HG03442 (cell line): ENCODE data around the gene CRISPLD2.

Source experiments
- ATAC-seq: cut with Tn5 transposase; IDR thresholded peaks from one replicate; pipeline ENCODE4 v1.9.1; 2021; ENCODE audit warnings: mild to moderate bottlenecking, moderate library complexity; ENCODE audit not compliant: unreplicated experiment

Gene CRISPLD2

DNA sequence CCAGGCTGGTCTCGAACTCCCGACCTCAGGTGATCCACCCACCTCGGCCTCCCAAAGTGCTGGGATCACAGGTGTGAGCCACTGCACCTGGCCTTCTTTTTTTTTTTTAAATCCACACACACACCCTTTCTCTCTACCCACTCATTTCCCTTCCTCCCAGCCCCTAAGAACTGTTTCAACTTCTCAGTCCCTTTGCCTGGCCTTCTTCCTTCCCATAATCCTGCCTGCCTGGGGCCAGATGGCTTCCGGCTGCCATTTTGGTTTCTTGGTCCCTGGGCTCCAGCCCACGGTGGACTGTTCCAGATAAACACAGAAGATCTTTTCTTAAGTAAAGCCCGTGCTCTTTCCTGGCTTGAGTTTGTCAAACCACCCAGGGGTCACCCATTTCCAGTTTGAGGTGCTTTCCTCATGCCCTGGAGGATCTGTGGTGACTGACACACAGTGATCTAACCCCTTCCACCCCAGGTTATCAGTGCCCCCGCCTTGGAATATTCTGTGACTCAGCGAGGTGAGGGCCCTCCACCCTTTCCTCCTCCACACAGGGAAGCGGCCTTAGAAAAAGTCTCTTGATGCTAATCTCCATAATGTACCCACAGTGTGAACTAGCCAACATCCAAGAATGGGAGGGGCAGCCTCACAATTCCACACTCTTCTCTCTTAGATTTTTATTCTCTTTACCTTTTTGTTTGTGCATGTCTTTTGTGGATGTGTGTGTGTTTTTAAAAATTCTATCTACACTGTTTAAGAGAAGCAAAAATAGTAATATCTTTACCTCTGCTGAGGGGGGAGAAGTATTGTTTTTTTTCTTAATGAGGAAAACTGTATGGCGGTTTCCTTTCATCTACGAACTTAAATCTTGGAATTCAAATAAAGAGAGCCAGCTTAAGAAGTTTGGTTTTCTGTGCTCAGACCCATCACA is 60.0 kb downstream of the CRISPLD2 start:
- no peak for ATAC-seq

- ATAC-seq: no peak
Measured at GRCh38 chr16:84881702-84882521, 62.1 kb downstream of the CRISPLD2 start.

DNA sequence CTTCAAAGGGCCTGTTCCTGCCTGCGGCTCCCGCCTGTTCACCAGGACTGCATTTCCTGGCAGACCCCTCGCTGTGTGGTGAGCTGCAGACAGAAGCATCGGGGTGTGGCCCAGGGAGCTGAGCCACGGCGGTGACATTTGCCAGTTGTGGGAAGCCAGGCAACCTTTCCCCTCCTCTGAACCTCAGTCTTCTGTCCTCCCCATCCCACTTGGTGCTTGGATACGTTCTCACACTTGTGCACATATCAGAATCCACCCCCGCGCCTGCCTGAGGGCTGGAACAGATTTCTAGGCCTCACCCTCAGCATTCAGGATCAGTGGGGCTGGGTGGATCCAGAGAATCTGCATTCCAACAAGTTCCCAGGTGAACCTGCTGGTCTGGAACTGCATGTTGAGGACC is 63.5 kb downstream of the CRISPLD2 start:
- ATAC-seq: no peak

DNA sequence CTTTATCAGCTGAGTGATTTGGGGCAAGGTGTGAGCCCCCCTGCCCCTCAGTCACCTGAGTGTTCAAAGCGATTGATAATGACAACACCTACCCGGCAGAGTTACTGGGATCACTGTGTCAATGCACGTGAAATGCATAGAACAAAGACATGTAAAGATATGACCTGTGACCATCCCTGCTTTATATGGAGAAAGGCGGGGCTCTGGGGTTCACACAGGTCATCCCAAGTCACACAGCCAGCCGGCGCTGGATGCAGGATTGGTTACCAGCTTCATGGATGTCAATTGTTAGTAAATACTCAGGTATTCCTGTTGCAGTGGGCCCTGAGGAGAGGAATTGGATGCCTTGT is 64.4 kb downstream of the CRISPLD2 start:
- ATAC-seq: no peak

DNA sequence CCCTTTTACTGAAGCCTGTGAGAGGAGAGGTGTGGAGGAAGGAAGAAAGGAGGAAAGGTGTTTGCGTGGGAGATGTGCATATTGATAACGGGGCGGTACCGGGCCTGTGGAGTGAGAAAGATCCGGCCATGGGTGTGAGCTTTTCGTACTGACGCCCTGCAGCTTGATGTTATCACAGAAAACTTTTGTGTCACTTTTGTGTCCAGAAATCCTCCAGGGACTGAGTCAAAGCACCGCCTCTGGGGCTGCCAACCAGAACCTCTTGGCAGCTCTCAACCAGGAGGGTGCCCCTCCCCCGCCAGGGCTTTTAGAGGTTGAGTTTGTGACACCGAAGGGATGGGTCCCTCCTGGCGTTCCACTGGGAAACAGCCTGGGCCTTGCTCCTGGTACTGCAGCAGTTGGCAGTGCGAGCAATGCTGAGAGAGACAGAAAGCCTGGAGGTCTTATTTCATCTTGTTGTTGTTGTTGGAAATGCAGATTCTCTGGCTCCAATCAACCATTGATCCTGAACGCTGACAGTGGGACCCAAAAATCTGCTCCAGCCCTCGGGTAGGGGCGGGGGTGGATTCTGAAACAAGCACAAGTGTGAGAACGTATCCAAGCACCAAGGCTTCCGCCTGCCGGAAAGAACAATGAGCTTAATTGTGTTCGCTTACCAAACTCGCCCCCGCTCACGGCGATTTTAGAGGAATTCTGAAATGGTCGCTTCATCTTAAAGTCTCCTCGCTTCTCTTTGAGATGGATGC is 65.0 kb downstream of the CRISPLD2 start:
- no peak for ATAC-seq

DNA sequence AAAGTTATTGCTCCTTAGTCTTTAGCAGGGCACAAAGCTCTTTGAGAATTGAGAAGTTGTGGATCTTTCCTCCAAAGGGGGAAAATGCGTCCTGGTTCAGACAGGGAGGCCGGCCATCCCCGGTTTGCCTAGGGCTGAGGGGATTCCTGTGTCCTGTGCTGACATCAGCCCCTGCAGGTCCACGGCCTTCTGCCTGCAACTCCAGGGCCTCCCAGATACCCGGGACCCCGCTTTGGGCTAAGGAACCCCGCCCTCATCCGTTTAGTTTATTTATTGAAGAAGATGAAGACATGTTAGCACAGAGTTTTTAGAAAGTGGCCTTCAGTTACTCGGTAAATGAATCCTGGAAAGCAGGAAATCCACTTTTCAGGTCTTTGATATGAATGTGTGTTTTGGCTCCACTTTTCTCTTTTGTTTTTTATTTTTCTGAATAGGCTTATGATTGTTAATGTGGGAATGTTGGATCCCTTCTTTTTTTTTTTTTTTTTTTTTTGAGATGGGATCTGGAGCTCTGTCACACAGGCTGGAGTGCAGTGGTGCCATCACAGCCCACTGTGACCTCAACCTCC is 65.6 kb downstream of the CRISPLD2 start:
- no peak for ATAC-seq

GRCh38 chr16:84886497-84887090 is 66.8 kb downstream of the CRISPLD2 start:
- ATAC-seq: no peak

DNA sequence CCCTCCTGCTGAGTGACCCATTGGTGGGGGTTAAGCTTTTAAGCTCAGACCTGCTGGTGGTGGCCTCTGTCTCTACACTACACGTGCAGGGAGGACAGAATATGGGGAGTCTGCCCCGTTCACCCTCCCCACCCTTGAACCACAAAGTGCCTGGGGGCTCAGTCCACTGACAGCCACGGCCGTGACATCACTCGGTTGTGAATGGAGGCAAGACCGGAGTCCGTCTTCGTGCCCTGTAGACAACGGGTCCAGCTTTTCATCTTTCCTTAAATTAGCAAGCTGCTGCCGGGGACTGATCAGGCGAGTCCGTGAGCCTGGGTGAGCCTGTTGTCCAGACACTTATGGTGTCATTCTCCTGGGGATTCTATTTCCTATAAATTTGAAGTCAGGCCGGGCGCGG is 67.4 kb downstream of the CRISPLD2 start:
- no peak for ATAC-seq

GRCh38 chr16:84888450-84888849 is 68.7 kb downstream of the CRISPLD2 start:
- ATAC-seq: no peak

- ATAC-seq: no peak
Measured at GRCh38 chr16:84889066-84889465, 69.3 kb downstream of the CRISPLD2 start.

- no peak for ATAC-seq
Measured at GRCh38 chr16:84890427-84890826, 70.6 kb downstream of the CRISPLD2 start.

DNA sequence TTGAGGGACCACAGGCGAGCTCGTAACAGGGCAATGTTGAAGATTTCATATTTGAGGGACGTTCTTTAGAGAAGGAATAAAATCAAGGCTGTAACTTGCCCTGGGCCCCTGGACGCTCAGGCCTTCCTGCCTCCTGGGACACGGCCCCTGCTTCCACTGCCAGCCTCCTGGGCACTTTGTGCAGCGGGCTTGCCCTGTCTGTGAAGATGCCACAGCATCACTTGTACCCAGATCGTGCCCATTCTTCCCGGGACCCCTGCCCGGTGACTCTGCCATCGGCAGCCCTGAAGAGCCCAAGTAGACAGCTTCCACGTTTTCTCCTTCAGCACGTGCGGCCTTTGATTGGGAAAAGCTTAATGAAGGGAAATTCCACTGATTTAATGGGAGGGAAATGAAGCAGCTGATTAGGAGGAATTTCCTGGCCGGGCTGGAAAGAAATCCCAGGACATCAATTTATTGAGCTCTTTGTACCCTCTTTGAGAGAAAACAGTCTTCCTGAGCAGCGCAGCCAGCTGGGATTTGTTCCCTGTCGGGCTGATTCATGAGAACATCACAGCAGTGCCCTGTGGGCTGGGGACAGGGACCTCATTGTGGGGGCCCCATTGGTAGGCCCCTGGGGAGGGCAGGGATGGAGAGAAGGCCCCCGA is 71.5 kb downstream of the CRISPLD2 start:
- ATAC-seq: no peak

- no peak for ATAC-seq
Measured at GRCh38 chr16:84892097-84892496, 72.3 kb downstream of the CRISPLD2 start.

DNA sequence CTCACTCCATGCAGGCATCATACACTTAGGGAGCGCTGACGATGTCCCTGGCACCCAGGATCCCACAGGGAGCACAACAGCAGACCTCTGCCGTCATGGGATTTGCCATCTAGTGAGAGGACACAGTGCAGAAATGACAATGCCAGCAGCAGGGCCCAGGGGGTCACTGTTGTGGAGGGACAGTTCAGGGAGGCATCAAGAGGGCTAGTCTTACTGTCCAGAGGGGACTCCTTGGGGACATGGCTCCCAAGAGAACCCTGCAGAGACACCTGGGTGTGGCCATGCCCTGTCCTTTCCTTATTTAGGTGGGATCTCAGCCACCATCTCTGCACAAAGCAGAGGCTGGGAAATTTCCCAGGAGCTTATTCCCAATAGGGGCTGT is 73.7 kb downstream of the CRISPLD2 start:
- ATAC-seq: no peak

- ATAC-seq: no peak
Measured at GRCh38 chr16:84893849-84894599, 74.2 kb downstream of the CRISPLD2 start.

GRCh38 chr16:84895016-84895415 is 75.2 kb downstream of the CRISPLD2 start:
- no peak for ATAC-seq

DNA sequence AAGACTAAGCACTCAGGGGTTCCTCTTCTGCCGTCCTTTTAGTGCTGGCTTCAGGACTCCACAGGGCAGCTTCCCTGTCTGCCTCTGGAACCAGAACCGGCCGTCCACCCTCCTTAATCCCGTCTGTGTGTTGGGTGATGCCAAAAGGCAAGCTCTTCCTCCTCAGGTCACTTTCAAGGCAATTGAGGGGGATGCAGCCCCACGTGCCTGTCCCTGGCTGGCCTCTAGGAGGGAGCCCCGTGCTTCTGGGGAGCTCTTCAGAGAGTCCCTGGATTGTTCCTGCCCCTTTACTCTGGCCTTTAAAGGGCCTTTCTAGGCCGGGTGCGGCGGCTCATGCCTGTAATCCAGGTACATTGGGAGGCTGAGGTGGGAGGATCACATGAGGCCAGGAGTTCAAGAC is 77.1 kb downstream of the CRISPLD2 start:
- no peak for ATAC-seq

- ATAC-seq: no peak
Measured at GRCh38 chr16:84897911-84898377, 78.2 kb downstream of the CRISPLD2 start.

GRCh38 chr16:84898447-84898846 is 78.7 kb downstream of the CRISPLD2 start:
- no peak for ATAC-seq
